ENCODE measurements around the gene NAXD. TPM values are rescaled to one million over a fixed set of nuclear protein-coding genes. Genes with fewer than 3 reads are reported as not detected.

Gene NAXD
- total RNA-seq, 1 donor from 2014 or later, result 35.0 TPM

GRCh38 chr13:110583178-110583865 lies 32.0 kb upstream of the NAXD start:
- no peaks in the 10 kb centered on the region for H3K36me3 Mint-ChIP-seq (ENCODE audit: low read depth)
- no peaks in the 10 kb centered on the region for H3K27me3 Mint-ChIP-seq (ENCODE audit: low read depth)
- no peak for TF ChIP-seq CTCF (conservative IDR thresholded peaks at IDR 0.05)
- no peak overlapping the region for H3K4me3 Mint-ChIP-seq
- H3K4me1 Mint-ChIP-seq, result no peaks in the 10 kb centered on the region
- no peak overlapping the region for H3K27ac Mint-ChIP-seq (ENCODE audit: unreplicated experiment)
- no peak for DNase-seq (ENCODE audit: low read depth, low spot score)
- peaks cover 2% of the 10 kb centered on the region for H3K9me3 Mint-ChIP-seq

GRCh38 chr13:110589793-110590390 lies 25.5 kb upstream of the NAXD start:
- H3K27me3 Mint-ChIP-seq (ENCODE audit: low read depth), result no peaks in the 10 kb centered on the region
- H3K4me3 Mint-ChIP-seq, result no peak overlapping the region
- H3K9me3 Mint-ChIP-seq, result peaks cover under 1% of the 10 kb centered on the region
- no peak for TF ChIP-seq CTCF (conservative IDR thresholded peaks at IDR 0.05)
- H3K27ac Mint-ChIP-seq (ENCODE audit: unreplicated experiment), result no peak overlapping the region
- DNase-seq (ENCODE audit: low read depth, low spot score), result no peak
- H3K36me3 Mint-ChIP-seq (ENCODE audit: low read depth), result no peaks in the 10 kb centered on the region
- no peaks in the 10 kb centered on the region for H3K4me1 Mint-ChIP-seq

- Mint-ChIP-seq H3K9me3 (no peaks in the 10 kb centered on the region), H3K27me3 (ENCODE audit: low read depth) (no peaks in the 10 kb centered on the region), H3K27ac (ENCODE audit: unreplicated experiment) (no peak overlapping the region), H3K4me3 (no peak overlapping the region), H3K36me3 (ENCODE audit: low read depth) (no peaks in the 10 kb centered on the region), H3K4me1 (no peaks in the 10 kb centered on the region)
- no peak for DNase-seq (ENCODE audit: low read depth, low spot score)
- no peak for TF ChIP-seq CTCF (conservative IDR thresholded peaks at IDR 0.05)
These were observed 24.8 kb upstream of the NAXD start for GRCh38 chr13:110590577-110590976.

- no peak for DNase-seq (ENCODE audit: low read depth, low spot score)
- Mint-ChIP-seq H3K36me3 (ENCODE audit: low read depth) (no peaks in the 10 kb centered on the region), H3K9me3 (no peaks in the 10 kb centered on the region), H3K4me3 (no peak overlapping the region), H3K27me3 (ENCODE audit: low read depth) (no peaks in the 10 kb centered on the region), H3K4me1 (peaks cover 10% of the 10 kb centered on the region), H3K27ac (ENCODE audit: unreplicated experiment) (no peak overlapping the region)
- TF ChIP-seq CTCF (conservative IDR thresholded peaks at IDR 0.05), result no peak
These were observed 22.7 kb upstream of the NAXD start for GRCh38 chr13:110592665-110593064.

GRCh38 chr13:110593430-110594130 lies 21.8 kb upstream of the NAXD start:
- peaks cover 12% of the 10 kb centered on the region for H3K4me1 Mint-ChIP-seq
- H3K27ac Mint-ChIP-seq (ENCODE audit: unreplicated experiment), result no peak overlapping the region
- no peaks in the 10 kb centered on the region for H3K9me3 Mint-ChIP-seq
- no peak for DNase-seq (ENCODE audit: low read depth, low spot score)
- no peaks in the 10 kb centered on the region for H3K27me3 Mint-ChIP-seq (ENCODE audit: low read depth)
- peak; percentile 75 for TF ChIP-seq CTCF (conservative IDR thresholded peaks at IDR 0.05)
- no peak overlapping the region for H3K4me3 Mint-ChIP-seq
- no peaks in the 10 kb centered on the region for H3K36me3 Mint-ChIP-seq (ENCODE audit: low read depth)

All from neural crest cell (in vitro differentiated cells).